Neural progenitor cell (in vitro differentiated cells): Measurements from ENCODE around the gene KCNMA1. TPM values are rescaled to one million over a fixed set of nuclear protein-coding genes. Genes with fewer than 3 reads are reported as not detected.

ENCODE experiments used
- DNase-seq: peaks from one replicate; pipeline ENCODE4 v3.0.0-alpha.2; 2016; ENCODE audit warnings: low spot score
- H2AFZ ChIP-seq: fragments of 200-600 bp; sonication (generic); replicated peaks from 2 replicates; pipeline ENCODE4 v1.6.1; 2016; ENCODE audit warnings: antibody characterized with exemption
- H3F3A ChIP-seq: fragments of 200-600 bp; sonication (generic); 2 replicates; pipeline ENCODE4 v1.6.1; 2016; ENCODE audit warnings: antibody characterized with exemption, low read depth
- H3K27ac ChIP-seq: fragments of 200-600 bp; sonication (generic); 2 replicates; pipeline ENCODE4 v1.5.1; 2016; ENCODE audit warnings: mild to moderate bottlenecking
- H3K27me3 ChIP-seq: fragments of 200-600 bp; sonication (generic); 2 replicates; pipeline ENCODE4 v1.6.1; 2016; ENCODE audit warnings: mild to moderate bottlenecking, moderate library complexity
- H3K36me3 ChIP-seq: fragments of 200-600 bp; sonication (generic); 2 replicates; pipeline ENCODE4 v1.5.1; 2016
- H3K4me1 ChIP-seq: fragments of 200-600 bp; sonication (generic); 2 replicates; pipeline ENCODE4 v1.6.1; 2016; ENCODE audit warnings: mixed run types
- H3K4me2 ChIP-seq: fragments of 200-600 bp; sonication (generic); 2 replicates; pipeline ENCODE4 v1.6.1; 2016
- H3K4me3 ChIP-seq: fragments of 200-600 bp; sonication (generic); 2 replicates; pipeline ENCODE4 v1.5.1; 2016
- H3K79me2 ChIP-seq: fragments of 200-600 bp; sonication (generic); 2 replicates; pipeline ENCODE4 v1.6.1; 2016; ENCODE audit warnings: low read depth
- H3K9ac ChIP-seq: fragments of 200-600 bp; sonication (generic); 2 replicates; pipeline ENCODE4 v1.6.1; 2016
- H3K9me3 ChIP-seq: fragments of 200-600 bp; sonication (generic); 2 replicates; pipeline ENCODE4 v1.5.1; 2016; ENCODE audit warnings: low read depth
- H4K20me1 ChIP-seq: fragments of 200-600 bp; sonication (generic); 2 replicates; pipeline ENCODE4 v1.6.1; 2016; ENCODE audit warnings: low read depth
- H3K27ac Mint-ChIP-seq: 3 replicates; pipeline ENCODE4 v1.8.0; 2021; ENCODE audit warnings: mixed read lengths
- H3K27me3 Mint-ChIP-seq: 2 replicates; pipeline ENCODE4 v1.8.0; 2022; ENCODE audit warnings: low read depth, mild to moderate bottlenecking, inconsistent platforms, moderate library complexity, mixed read lengths; ENCODE audit not compliant: insufficient read depth
- H3K36me3 Mint-ChIP-seq: 3 replicates; pipeline ENCODE4 v1.8.0; 2021; ENCODE audit warnings: mixed read lengths
- H3K4me1 Mint-ChIP-seq: 3 replicates; pipeline ENCODE4 v1.8.0; 2021; ENCODE audit warnings: mixed read lengths
- H3K4me3 Mint-ChIP-seq: 3 replicates; pipeline ENCODE4 v1.8.0; 2021; ENCODE audit warnings: mild to moderate bottlenecking, moderate library complexity, mixed read lengths
- H3K9me3 Mint-ChIP-seq: 3 replicates; pipeline ENCODE4 v1.8.0; 2020; ENCODE audit warnings: mixed read lengths
- CTCF ChIP-seq: fragments of 200-600 bp; sonication (generic); IDR thresholded peaks from 2 replicates; pipeline ENCODE4 v1.5.1; 2017; ENCODE audit warnings: antibody characterized with exemption, mild to moderate bottlenecking
- EZH2 ChIP-seq: fragments of 200-600 bp; sonication (generic); IDR thresholded peaks from 2 replicates; pipeline ENCODE4 v1.6.1; 2017; ENCODE audit warnings: antibody characterized with exemption, mild to moderate bottlenecking, moderate library complexity
- EZH2phosphoT487 ChIP-seq: fragments of 200-600 bp; sonication (generic); IDR thresholded peaks from 2 replicates; pipeline ENCODE4 v1.6.1; 2017; ENCODE audit warnings: antibody characterized with exemption
- total RNA-seq: library from RNA; depleted of rRNA; stranded (reverse); fragments of >200 nt; gene quantifications from 2 replicates; pipeline ENCODE4 v1.2.3, GENCODE V29; 2015; ENCODE audit warnings: low replicate concordance

KCNMA1 gene
- total RNA-seq, 1 donor from 2014 or later: 2.4 TPM

GRCh38 chr10:76968483-76968882 lies 669.1 kb downstream of the KCNMA1 start:
- Histone ChIP-seq H3K27ac (no peak overlapping the region), H4K20me1 (no peaks in the 10 kb centered on the region), H3K9ac (no peak overlapping the region), H3K4me2 (no peak overlapping the region), H2AFZ (no peak overlapping the region), H3K36me3 (no peaks in the 10 kb centered on the region), H3K9me3 (no peaks in the 10 kb centered on the region), H3K79me2 (no peaks in the 10 kb centered on the region), H3F3A (no peaks in the 10 kb centered on the region), H3K27me3 (no peaks in the 10 kb centered on the region), H3K4me3 (no peak overlapping the region), H3K4me1 (peaks cover 15% of the 10 kb centered on the region)
- H3K36me3 Mint-ChIP-seq: no peaks in the 10 kb centered on the region
- peaks cover 3% of the 10 kb centered on the region for H3K9me3 Mint-ChIP-seq
- H3K4me3 Mint-ChIP-seq: no peak overlapping the region
- H3K4me1 Mint-ChIP-seq: peaks cover 12% of the 10 kb centered on the region
- H3K27ac Mint-ChIP-seq: no peak overlapping the region
- H3K27me3 Mint-ChIP-seq: peaks cover 4% of the 10 kb centered on the region
- no peak for DNase-seq
- TF ChIP-seq EZH2phosphoT487: no peak
- no peak for TF ChIP-seq CTCF
- no peak for TF ChIP-seq EZH2

- no peak overlapping the region for H3K9ac ChIP-seq
- no peaks in the 10 kb centered on the region for H3F3A ChIP-seq
- no peak overlapping the region for H2AFZ ChIP-seq
- H3K4me1 ChIP-seq: no peaks in the 10 kb centered on the region
- no peaks in the 10 kb centered on the region for H3K79me2 ChIP-seq
- H3K4me3 ChIP-seq: no peak overlapping the region
- Mint-ChIP-seq H3K36me3 (no peaks in the 10 kb centered on the region), H3K27me3 (peaks cover 4% of the 10 kb centered on the region), H3K9me3 (peaks cover 16% of the 10 kb centered on the region), H3K4me1 (no peaks in the 10 kb centered on the region), H3K27ac (no peak overlapping the region), H3K4me3 (no peak overlapping the region)
- no peak for DNase-seq
- no peak overlapping the region for H3K4me2 ChIP-seq
- H3K27ac ChIP-seq: no peak overlapping the region
- TF ChIP-seq CTCF (no peak), EZH2 (no peak)
- H4K20me1 ChIP-seq: no peaks in the 10 kb centered on the region
- H3K9me3 ChIP-seq: no peaks in the 10 kb centered on the region
- H3K27me3 ChIP-seq: no peaks in the 10 kb centered on the region
- no peaks in the 10 kb centered on the region for H3K36me3 ChIP-seq
Observed at GRCh38 chr10:76962851-76963250, 674.8 kb downstream of the KCNMA1 start.

DNA sequence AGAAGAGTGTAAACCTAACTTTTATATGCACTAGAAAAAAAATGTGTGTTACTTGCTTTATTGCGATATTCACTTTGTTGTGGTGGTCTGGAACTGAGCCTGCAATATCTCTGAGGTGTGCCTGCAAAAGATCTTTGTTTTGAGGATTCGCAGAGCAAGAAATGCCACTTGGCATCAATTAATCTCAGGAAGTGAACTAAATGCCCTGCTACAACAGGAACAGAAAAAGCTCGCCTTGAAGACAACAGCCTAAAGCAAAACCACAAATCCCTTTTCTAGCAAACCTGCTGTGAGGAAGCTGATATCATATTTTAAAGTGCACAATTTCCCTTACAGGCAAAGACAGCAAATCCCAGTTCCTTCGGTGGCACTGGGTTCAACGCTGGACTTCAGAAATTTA lies 675.8 kb downstream of the KCNMA1 start:
- H3K4me3 ChIP-seq: no peak overlapping the region
- peaks cover 4% of the 10 kb centered on the region for H3K27me3 Mint-ChIP-seq
- no peak overlapping the region for H3K27ac ChIP-seq
- H3K9me3 ChIP-seq: no peaks in the 10 kb centered on the region
- H3K27me3 ChIP-seq: no peaks in the 10 kb centered on the region
- H4K20me1 ChIP-seq: no peaks in the 10 kb centered on the region
- H3K4me3 Mint-ChIP-seq: no peak overlapping the region
- no peak overlapping the region for H2AFZ ChIP-seq
- no peak for DNase-seq
- no peaks in the 10 kb centered on the region for H3K79me2 ChIP-seq
- TF ChIP-seq EZH2phosphoT487: no peak
- TF ChIP-seq CTCF: no peak
- TF ChIP-seq EZH2: no peak
- H3K36me3 Mint-ChIP-seq: no peaks in the 10 kb centered on the region
- no peaks in the 10 kb centered on the region for H3K4me1 Mint-ChIP-seq
- no peak overlapping the region for H3K9ac ChIP-seq
- no peaks in the 10 kb centered on the region for H3K4me1 ChIP-seq
- H3F3A ChIP-seq: no peaks in the 10 kb centered on the region
- no peaks in the 10 kb centered on the region for H3K36me3 ChIP-seq
- H3K9me3 Mint-ChIP-seq: peaks cover 13% of the 10 kb centered on the region
- no peak overlapping the region for H3K27ac Mint-ChIP-seq
- H3K4me2 ChIP-seq: no peak overlapping the region
